NCI-H524 treated with DMSO at 0.1 percent for 48 hours (cell line): Measurements from ENCODE around the gene ZNF805.
"Not testable (repeated sequence)": the region's sequence is repeated elsewhere in the genome, so short reads cannot be mapped to it uniquely, and the experiment has no call there.

Experiments used
- DNase-seq: peaks from one replicate; lab custom pipeline; 2025; lab: John Stamatoyannopoulos, UW

The ZNF805 gene

DNA sequence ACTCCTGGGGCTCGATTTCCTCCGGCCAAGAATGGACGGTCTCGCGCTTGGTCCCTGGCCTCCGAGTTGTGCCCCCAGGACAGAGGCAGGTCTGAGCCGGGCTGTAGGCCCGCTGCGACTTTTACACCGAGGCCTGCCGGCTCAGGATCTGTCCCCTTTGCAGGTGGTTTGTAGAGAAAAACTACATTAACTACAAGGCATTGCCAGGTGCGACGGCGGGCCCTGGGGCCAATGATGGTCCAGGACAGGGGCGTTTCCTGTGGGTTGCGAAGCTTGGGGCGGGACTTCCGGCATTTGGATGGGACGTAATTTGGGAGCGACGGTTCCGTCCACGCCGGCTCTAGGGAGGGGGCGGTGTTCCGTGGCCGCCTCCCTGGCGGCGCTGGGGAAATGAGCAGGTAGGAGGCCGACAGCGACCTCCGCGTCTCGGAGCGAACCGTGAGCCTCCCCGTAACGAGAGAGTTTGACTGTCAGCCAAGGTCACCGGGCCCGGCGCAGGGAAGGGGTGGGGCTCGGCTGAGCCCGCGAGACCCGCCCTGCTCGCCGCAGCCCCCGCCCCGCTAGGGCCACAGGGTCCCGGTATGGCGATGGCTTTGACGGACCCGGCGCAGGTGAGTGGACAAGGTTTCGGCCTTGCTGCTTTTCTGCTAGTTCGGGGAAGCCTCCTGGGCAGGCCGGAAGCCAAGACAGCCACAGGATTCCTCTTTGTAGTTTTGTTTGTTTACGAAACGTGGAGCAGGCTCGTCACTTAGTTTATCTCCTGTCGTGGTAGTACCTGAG is at the start of gene ZNF805:
ZNF805 (plus strand) TSS at position 322 of the 780 bp plus-strand sequence; CDS start at position 582, 260 bp downstream.
- peak; percentile 59 for DNase-seq

DNA sequence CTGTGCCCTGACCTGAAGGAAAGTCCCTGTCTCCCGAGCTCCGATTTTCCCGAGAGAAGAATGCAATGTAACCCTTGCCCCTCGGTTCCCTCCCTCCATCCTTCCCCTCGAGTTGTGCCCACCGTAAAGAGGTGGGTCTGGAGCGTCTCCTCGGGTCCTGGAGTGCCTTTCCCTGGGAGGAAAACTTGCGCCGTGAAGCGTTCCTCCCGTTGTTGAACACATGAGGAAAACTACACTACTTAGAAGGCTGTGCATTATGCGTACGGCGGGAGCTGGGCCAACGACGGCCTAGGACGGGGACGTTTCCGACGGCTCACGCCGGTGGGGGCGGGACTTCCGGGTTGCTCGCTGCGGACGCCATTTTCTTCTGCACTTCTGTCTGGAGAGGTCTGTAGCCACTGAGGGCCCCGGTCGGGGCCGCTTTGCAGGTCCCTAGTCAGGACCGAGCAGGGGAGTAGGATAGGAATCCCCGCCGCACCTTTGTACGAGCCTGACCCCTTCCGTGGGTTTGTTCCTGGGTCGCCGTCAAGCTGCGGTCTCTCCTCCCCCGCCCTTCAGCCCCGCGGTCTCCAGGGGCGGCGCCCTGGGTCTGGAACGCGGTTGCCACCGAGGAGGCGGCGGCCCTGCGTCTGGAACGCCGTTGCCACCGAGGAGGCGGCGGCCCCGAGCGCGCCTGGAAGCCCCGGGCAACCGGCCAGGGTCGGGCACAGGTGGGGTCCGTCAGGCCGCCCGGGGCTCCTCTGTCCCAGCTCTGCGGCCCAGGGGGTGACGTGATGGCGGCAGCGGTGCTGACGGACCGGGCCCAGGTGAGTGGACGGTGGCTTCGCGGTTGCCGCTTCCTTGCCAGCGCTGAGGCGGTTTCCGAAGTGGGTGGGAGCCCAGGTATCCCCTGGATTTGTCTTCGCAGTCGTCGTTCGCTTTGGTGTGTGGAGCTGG is 49.0 kb upstream of the ZNF805 start, which contains the start of gene ZNF264:
ZNF264 (plus strand) TSS at position 360 of the 936 bp plus-strand sequence; CDS start at position 774, 414 bp downstream.
- DNase-seq = peak; percentile 51

DNA sequence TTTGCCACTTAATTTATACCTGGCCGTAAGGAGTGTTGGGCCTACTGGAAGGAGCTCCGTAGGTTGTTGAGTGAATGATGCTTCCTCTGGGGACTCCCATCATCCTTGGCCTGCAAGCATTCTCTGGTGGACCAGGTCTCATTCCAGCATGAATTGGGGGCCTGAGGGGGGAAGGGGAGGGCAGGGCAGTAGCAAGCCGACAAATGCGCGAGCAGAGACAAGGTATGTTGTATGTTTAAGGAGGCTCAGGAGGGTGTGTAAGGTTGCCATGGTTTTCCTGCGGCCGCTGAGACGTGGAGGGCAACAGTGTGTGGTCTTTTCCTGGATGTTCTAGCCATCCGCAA is 48.4 kb upstream of the ZNF805 start:
- no peak for DNase-seq

DNA sequence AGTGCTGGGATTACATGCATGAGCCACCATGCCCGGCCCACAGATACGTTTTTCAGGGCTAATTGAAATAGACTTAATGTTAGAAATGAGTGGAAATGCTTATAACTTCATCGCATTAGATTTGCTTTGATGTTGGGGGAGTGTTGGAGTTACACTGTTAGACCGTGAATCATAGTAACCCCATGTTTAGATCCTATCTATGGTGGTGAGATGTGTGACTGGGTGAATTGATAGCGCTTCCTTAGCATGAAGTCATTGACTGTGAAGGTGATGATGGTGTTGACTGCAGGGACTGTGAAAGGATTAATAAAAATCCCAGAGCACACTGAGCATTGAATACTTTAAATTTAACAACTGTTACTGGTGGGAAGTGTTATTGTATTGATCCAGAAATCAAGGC is 47.4 kb upstream of the ZNF805 start:
- DNase-seq = no peak

DNA sequence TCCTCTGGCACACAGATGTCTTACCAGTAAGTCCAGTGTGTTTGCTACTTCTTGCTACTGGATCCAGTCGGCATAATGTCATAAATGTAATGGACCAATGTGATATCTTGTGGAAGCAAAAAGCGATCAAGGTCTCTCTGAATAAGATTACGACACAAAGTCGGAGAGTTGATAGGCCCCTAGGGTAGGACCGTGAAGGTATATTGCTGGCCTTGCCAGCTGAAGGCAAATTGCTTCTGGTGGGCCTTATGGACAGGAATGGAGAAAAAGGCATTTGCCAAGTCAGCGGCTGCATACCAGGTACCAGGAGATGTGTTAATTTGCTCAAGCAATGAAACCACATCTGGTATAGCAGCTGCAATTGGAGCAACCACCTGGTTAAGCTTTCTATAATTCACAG is 42.6 kb upstream of the ZNF805 start:
- not testable (repeated sequence) for DNase-seq

DNA sequence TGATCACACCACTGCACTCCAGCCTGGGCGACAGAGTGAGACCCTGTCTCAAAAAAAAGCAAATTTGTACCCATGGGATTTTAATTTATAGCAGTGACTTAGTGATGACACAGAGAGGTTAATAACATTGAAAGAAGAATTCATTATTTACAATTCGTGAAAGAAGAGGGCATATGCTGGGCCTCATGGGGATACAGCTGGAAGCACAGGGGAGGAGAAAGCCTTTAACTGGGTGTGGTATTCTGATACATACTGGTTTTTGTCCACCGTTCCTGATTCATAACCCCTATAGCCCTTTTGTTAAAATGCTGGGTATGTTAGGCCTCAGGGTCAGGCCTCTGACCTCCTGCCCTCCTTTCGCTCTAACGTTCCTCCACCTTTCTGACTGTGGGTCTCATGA is 38.3 kb upstream of the ZNF805 start:
- DNase-seq = no peak

DNA sequence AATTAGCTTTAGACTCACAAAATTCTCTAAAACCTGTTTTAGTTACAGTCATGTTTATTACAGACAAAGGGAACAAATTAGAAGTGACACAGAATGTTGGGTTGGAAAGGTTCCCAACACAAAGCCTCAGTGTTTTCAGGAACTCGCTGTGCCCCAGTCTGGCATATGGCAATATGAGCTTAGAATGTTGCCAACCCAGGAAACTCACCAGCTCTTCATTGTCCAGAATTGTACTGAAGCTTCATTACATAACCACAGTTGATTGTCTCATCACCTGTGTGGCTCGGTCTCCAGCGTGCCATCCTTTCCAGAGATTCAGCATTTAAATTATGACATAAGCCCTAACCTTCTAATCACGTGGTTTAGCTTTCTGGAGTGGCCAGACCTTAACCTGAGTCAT is 30.1 kb upstream of the ZNF805 start:
- DNase-seq = no peak

DNA sequence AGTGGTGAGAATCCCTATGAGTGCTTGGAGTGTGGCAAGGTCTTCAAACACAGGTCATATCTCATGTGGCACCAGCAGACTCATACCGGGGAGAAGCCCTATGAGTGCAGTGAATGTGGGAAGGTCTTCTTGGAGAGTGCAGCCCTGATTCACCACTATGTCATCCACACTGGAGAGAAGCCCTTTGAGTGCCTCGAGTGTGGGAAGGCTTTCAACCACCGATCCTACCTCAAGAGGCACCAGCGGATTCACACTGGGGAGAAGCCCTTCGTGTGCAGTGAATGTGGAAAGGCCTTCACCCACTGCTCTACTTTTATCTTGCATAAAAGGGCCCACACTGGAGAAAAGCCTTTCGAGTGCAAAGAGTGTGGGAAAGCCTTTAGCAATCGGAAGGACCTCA is 28.3 kb upstream of the ZNF805 start:
- no peak for DNase-seq

DNA sequence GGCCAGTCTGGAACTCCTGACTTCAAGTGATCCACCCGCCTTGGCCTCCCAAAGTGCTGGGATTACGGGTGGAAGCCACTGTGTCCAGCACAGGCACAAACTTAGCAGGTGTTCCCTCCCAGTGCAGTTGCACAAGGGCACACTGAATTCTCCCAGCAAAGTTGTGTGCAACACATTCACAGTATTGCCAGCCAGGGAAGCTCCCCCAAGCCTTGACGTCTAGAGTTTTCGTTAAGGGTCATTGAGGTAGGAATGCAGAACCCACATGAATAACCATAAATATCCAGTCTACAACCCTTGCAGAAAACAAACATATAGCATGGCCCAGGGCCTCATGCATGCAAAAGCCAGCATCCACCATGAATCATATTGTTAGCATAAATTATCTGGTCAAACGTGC is 12.9 kb upstream of the ZNF805 start:
- DNase-seq = no peak

DNA sequence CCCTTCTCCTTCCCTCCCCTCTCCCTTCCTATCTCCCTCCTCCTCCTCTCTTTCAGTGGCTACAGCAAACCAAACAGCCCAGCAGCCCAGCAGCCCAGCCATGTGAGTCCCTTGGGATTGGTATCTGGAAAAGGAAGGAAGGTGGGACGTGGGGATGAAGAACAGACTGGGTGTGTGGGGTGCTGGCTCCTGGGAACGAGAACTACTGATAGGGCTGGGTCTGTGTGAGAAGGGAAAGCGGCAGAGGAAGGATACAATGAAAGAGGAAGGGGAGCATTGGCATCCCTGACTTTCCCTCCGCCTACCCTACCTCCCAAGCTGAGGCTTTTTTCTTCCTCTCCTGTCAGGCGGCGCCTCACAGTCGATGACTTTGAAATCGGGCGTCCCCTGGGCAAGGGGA is 8.7 kb upstream of the ZNF805 start:
- no peak for DNase-seq

DNA sequence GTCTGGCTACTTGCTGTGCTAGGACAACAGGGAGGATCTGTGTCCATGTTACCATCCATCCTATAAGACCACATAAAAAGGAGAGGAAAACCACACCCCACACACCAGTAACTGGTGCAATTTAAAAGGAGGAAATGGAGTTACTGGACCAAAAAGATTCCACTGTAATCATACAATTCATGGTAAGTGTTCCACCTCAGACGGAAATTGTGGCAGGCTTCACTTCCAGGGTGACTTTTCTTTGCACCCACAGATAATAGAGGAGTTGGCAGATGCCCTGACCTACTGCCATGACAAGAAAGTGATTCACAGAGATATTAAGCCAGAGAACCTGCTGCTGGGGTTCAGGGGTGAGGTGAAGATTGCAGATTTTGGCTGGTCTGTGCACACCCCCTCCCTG is 7.2 kb upstream of the ZNF805 start:
- DNase-seq = no peak

DNA sequence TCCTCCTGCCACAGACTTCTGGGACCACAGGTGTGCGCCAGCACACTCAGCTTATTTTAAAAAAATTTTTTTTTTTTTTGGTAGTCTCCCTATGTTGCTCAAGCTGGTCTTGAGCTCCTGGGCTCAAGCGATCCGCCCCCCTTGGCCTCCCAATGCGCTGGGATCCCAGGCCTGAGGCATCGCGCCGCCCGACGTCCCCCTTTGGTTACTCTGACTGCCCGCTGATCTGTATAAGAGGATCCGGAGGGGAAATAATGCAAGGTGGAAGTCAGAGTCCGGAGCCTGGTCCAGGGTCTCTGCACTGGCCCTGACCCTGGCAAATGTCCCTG is 486 bp upstream of the ZNF805 start:
- no peak for DNase-seq

DNA sequence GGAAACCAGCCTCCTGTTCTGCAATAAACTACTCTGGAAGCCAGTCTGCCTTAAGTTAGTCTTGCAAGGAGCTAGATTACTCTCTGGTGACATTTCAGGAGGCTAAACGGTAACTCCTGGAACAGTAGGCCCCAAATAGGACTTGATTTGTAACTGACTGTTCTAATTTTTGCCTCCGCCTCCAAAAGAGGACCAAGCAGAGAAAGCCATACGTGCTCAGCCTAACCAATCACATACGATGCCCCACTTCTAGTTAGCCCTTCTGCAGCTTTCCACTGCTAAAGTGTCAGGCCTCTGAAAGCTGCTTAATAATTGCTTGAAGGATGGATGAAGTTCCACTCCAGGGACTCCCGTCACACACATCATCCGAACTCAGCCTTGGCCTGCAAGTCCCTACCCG is 744 bp downstream of the ZNF805 start:
- DNase-seq = no peak

DNA sequence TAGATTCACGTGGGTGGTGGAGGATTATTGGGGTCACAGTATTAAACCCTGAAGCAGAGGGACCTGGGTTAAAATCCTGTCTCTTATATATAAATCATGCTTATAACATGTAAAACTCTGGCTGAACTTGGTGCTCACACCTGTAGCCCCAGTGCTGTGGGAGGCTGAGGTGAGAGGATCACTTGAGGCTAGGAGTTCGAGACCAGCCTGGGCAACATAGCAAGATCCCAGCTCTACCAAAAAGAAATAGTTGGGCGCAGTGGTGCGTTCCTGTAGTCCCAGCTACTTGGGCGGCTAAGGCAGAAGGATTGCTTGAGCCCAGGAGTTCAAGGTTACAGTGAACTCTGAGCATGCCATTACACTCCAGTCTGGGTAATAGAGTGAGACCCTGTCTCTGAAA is 2.4 kb downstream of the ZNF805 start:
- DNase-seq = no peak

DNA sequence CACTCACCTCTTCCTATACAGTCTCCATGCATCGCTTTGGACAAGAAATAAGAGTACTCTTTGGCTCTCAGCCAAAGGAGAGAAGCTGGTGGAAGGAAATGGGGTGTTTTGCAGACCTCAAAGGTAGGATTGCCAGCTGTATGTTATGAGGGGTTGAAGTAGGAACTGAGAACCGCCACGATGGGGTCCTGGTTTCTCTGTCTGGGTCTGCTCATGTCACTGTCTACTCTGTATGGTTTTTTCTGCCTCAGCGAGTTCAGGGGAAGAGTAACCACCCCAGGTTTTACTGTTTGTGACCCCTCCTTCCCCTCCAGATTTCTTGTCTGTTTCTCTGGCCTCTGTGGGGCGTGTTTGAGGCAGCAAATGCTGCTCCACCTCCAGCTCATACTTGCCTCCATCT is 4.1 kb downstream of the ZNF805 start:
- no peak for DNase-seq

DNA sequence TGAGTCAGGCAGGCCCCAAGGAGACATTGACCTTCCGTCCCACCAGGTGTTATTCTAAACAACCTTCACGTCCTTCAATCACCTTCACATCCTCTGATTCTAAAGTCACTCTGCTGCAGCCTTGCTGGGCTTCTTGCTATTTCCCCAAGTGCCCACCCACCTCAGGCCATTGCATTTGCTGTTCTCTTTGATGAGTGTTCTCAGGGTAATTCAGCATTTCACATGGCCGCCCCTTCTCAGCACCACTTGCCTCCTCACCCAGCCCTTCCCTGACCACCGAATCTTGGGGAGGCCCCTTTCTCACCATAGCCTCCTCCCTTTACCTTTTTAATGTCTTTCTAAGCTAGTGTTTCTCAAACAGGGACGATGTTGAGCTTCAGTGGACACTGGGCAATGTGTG is 4.6 kb downstream of the ZNF805 start:
- no peak for DNase-seq

DNA sequence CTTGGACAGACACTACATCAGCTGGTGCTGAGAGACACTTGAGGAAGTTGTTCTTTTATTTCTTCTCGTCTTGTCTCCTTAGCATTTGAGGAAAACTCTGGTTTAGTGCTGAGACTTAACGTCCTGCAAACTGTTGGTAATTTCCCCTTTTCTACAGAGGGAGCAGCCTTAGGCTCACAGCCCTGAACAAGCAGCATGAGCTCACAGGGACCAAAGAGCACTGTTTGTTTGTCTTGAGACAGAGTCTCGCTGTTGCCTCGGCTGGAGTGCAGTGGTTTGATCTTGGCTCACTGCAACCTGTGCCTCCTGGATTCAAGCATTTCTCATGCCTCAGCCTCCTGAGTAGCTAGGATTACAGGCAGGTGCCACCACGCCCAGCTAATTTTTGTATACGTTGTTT is 5.5 kb downstream of the ZNF805 start:
- no peak for DNase-seq

DNA sequence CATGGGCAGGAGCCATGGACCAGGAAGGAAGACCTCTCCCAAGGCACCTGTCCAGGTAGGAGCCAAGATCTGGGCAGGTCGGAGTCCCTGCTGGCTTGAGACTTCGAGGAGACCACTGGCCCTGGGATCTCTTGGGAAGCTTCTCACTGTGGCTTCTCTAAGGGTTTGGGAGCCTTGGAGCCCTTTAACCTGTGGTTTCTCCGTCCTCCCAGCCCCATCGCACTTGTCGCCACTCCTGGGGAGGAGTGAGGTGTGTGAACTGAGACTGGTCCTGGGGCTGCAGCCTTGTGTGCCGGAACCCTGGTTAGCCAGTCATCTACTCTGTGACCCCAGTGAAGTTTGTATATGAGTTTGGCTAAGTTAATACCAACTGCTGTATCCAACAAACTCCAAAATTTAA is 8.2 kb downstream of the ZNF805 start:
- no peak for DNase-seq

DNA sequence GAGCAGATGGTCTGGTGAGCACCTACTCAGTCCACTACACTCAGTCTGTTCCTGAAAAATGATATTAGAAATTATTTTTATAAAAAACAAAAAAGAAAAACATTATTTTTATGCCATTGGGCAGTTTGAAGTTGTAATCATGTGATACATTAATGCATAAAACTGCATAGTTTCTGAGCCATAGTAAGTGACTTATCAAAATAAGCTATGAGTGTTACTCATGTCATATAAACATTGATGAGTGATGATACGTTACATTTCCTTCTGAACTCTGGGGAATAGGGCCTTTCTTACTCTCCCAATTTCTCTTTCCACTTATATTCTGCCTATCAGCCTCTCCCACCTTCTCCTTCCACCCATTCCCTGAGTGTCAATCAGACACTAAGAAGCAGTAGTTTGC is 8.9 kb downstream of the ZNF805 start:
- DNase-seq = no peak

DNA sequence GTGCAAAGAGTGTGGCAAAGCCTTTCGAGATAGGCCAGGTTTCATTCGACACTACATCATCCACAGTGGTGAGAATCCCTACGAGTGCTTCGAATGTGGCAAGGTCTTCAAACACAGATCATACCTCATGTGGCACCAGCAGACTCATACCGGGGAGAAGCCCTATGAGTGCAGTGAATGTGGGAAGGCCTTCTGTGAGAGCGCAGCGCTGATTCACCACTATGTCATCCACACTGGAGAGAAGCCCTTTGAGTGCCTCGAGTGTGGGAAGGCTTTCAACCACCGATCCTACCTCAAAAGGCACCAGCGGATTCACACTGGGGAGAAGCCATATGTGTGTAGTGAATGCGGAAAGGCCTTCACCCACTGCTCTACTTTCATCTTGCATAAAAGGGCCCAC is 13.3 kb downstream of the ZNF805 start:
- DNase-seq = not testable (repeated sequence)

DNA sequence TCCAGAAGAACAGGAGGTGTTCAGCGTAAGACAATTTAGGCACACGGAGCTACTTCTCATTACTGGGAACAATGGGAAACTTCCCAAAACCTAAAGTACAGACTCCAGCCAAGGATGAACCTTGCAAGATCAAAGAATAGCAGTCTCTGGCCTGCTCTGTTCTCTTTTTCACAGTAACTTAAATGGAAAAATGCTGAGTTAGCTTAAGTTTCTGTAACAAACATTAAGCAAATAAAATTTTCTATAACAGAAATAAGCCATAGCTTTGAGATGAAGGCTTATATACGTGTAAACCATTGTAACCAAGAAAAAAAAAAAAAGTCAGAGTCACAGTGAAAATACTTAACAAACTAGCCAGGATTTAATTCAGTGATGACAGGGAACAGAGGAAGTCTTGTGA is 21.6 kb downstream of the ZNF805 start:
- DNase-seq = no peak

DNA sequence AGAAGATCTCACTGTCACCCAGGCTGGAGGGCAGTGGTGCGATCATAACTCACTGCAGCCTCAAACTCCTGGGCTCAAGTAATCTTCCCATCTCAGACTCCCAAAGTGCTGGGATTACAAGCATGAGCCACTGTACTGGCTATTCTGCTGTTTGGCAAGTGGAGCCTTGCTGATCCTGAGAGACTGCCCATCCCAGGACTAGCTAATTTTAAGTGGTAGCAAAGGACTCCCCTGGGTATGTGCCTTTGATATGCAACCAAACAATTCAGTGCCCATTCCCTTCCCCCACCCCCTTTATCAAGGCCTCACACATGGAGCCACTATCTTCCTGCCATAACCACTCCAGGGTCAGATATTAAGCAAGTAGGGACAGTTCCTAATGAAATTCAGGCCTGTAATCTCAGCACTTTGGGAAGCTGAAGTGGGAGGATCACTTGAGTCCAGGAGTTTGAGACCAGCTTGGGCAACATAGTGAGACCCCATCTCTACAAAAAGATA is 22.9 kb downstream of the ZNF805 start:
- no peak for DNase-seq

DNA sequence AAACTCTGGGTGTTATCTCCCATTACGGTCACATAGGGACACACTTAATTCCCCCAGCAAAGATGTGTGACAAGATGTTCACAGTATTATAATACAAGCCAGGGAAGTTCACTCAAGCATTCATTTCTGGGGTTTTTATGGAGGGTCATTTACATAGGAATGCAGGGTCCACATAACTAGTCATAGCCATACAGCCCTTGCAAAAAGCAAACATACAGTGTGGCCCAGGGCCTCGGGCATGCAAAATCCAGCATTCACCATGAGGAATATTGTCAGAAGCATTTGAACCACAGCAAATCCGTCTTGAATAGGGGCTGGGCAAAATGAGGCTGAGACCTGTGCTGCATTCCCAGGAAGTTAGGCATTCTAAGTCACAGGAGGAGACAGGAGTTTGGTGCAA is 26.9 kb downstream of the ZNF805 start:
- DNase-seq = no peak
